Measurements from ENCODE around the gene C1orf94. TPM values are rescaled to one million over a fixed set of nuclear protein-coding genes. Genes with fewer than 3 reads are reported as not detected.

Gene C1orf94
- polyA plus RNA-seq, 1 donor from 2014 or later, result not detected

DNA sequence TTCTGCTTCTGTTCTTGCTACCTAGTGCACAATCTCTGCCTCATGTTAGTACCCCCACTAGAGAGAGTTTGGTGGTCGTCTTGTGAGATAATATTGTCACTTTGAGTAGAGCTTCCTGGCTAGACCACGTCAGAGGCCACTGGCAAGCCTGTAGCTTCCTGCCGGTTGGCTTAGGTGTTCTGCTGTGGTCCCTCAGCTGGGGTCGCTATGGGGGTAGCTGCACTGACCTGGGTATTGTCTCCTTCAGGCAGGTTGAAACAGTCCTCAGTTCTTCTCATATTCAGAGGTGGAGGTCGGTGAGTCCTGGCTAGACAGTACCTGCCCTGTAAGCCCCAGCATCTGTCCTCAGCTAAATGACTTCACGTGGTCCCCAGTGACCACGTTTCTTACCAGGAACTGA lies 86.2 kb downstream of the C1orf94 start:
- no peak overlapping the region for H3K4me3 Mint-ChIP-seq
- H3K27me3 Mint-ChIP-seq, result no peaks in the 10 kb centered on the region
- no peak overlapping the region for H3K27ac Mint-ChIP-seq
- H3K9me3 Mint-ChIP-seq, result peaks cover 0 to 6% (median 4%) of the 10 kb centered on the region in 3 donors
- no peaks in the 10 kb centered on the region for H3K36me3 Mint-ChIP-seq
- H3K4me1 Mint-ChIP-seq, result no peaks in the 10 kb centered on the region

DNA sequence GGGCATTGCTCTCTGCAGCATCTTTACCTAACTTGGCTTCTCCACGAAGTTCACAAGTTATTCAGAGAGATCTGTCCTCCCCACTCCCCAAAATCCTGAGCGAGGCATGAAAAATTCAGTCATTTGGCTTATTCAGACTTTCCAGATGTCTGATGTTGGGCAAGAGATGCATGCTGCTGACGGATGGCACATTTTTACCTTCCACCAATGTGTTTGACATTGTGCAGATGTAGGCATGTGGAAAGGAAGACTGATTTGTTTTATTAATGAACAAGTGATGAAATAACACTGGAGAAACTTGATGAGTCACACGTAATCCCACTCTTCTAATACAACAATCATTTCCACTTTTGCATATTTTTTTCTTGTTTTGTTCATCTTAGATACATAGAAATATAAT lies 86.7 kb downstream of the C1orf94 start:
- Mint-ChIP-seq H3K4me3 (no peak overlapping the region), H3K4me1 (no peaks in the 10 kb centered on the region), H3K27me3 (no peaks in the 10 kb centered on the region), H3K9me3 (peaks cover 0 to 6% (median 4%) of the 10 kb centered on the region in 3 donors), H3K27ac (no peak overlapping the region), H3K36me3 (no peaks in the 10 kb centered on the region)

DNA sequence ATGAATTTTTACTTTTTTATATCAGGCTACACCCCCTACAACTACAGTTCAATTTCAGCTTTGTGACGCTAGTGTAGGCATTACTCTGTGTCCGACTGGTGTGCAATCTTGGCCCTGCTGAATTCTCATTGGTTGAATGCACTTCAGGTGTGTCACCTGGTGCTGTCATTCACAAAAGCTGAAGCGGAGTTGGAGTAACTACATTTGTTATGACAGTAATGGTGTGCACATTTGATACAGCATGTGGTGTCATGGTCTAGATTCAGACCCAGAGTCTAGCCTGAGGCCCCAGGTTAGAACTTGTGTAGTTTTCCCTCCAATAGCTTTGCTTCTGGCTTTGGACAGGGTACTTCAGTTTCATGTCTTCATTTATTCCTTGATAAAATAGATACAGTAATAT lies 88.7 kb downstream of the C1orf94 start:
- H3K36me3 Mint-ChIP-seq, result no peaks in the 10 kb centered on the region
- no peak overlapping the region for H3K4me3 Mint-ChIP-seq
- H3K27me3 Mint-ChIP-seq, result no peaks in the 10 kb centered on the region
- H3K4me1 Mint-ChIP-seq, result no peaks in the 10 kb centered on the region
- peaks cover 2 to 6% (median 3%) of the 10 kb centered on the region in 3 donors for H3K9me3 Mint-ChIP-seq
- H3K27ac Mint-ChIP-seq, result no peak overlapping the region

DNA sequence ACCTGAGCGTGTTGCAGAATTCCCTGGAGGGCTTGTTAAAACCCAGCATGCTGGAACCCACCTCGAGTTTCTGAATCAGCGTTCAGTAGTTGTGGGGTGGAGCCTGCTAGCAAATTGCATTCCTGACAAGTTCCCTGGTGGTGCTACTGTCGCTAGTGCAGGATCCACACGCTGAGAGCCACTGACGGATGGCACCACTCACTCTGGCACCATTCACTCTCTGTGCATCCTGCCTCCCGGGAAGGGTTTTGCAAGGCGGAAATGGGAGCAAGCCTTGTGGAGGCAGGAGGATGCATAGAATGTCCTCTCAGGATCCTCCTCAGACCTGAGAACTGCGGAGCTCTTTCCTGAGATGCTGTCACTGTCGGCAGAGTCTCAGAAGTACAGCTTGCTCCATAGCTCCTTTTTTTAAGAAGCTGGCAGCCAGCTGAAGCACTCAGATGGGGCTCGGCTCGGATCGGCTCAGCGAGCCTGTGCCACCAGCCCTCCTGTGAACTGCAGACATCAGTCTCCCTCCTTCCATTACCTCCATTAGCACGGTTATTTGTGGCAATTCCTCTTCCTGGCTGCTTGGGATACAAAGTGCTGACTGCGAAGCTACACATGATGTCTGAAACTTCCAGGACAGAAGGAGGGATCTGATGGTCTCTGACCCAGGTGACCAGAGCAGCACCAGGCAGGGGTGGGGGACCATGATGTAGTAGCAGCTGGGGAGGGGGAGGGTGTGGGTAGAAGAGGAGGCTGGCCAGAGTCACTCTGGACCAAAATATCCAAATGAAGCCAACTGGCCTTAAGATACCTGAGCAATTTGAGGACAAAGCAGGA lies 89.6 kb downstream of the C1orf94 start:
- H3K27me3 Mint-ChIP-seq, result no peaks in the 10 kb centered on the region
- no peaks in the 10 kb centered on the region for H3K36me3 Mint-ChIP-seq
- no peaks in the 10 kb centered on the region for H3K4me1 Mint-ChIP-seq
- H3K27ac Mint-ChIP-seq, result no peak overlapping the region
- H3K4me3 Mint-ChIP-seq, result no peak overlapping the region
- peaks cover 2 to 6% (median 3%) of the 10 kb centered on the region in 3 donors for H3K9me3 Mint-ChIP-seq

DNA sequence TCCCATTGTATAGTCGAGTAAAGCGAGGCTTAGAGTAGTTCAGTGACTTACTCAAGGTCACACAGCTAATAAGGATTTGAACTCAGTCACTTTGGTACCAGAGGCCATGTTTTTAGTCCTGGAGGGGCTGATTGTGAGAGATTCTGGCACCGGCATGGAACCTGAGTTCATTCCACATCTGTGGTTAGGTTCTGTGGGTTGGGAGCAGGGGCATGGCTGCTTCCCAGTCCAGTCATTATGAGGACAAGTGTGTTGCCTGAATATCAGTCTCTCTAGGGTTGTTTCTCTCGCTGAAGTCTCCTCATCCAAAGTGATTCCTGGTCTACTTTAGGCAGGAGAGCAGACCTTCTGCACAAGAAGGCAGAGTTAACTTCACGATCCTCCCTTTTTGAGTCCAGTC lies 90.6 kb downstream of the C1orf94 start:
- Mint-ChIP-seq H3K4me3 (no peak overlapping the region), H3K27me3 (no peaks in the 10 kb centered on the region), H3K27ac (no peak overlapping the region), H3K4me1 (no peaks in the 10 kb centered on the region), H3K36me3 (no peaks in the 10 kb centered on the region), H3K9me3 (peaks cover 0 to 3% (median 3%) of the 10 kb centered on the region in 3 donors)

DNA sequence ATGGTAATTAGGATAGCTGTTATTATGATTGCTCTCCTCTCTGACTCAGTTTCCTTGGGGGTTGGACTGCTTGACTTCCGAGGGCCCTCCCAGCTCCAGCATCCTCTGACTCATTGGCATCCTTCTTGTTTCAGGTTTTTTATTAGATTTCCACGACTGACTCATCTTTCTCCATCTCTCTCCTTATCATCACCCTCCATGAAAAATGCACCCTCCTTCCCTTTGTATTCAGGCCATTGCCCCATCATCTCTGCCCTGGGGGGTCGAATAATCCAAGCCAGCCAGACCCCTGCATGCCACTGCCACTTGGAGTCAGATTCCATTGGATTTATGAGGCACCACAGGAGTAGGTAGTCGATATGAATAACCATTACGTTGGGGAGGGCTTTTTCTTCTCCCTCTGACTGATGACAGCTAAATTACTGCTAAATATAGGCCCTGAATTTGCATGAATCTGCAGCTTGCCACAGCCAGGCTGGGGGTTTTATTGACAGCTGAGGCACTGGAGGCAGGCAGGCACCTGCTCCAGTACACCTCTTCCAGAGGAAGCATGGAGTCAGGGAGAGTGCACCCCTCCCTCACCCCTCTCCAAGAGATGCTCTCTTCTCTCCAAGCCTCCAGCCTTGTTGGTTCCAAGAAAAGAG lies 91.7 kb downstream of the C1orf94 start:
- Mint-ChIP-seq H3K36me3 (no peaks in the 10 kb centered on the region), H3K9me3 (peaks cover 0 to 3% (median 3%) of the 10 kb centered on the region in 3 donors), H3K4me1 (no peaks in the 10 kb centered on the region), H3K4me3 (no peak overlapping the region), H3K27me3 (no peaks in the 10 kb centered on the region), H3K27ac (no peak overlapping the region)

Other genes with a start within 250 kb of the C1orf94 start
- gene CSMD2, start 11.7 kb upstream of the C1orf94 start, polyA plus RNA-seq, result not detected